ENCODE results near the gene CIRBP. TPM values are rescaled to one million over a fixed set of nuclear protein-coding genes. Genes with fewer than 3 reads are reported as not detected.

The CIRBP gene
- total RNA-seq, result 434 TPM

DNA sequence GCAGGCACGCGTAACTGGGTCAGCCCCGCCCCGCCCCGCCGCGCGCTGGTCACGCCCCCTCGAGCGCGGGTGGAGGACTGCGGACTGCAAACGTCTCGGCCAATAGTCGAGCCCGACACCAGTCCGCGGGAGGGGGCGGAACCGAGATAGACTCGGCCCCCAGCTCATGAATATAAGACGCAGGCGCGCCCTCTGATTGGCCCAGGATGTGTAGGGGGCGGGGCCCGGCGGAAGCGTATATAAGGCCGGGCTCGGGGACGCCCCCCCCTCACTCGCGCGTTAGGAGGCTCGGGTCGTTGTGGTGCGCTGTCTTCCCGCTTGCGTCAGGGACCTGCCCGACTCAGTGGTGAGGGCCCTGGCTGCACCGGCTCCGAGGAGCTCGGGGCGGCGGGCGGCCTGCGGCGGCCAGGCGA, at the start of gene CIRBP:
Gene CIRBP (plus strand): TSS at position 268 of the 413 bp plus-strand sequence. CDS start 1,602 bp downstream, outside the sequence.
- peak; percentile 100 for DNase-seq

DNA sequence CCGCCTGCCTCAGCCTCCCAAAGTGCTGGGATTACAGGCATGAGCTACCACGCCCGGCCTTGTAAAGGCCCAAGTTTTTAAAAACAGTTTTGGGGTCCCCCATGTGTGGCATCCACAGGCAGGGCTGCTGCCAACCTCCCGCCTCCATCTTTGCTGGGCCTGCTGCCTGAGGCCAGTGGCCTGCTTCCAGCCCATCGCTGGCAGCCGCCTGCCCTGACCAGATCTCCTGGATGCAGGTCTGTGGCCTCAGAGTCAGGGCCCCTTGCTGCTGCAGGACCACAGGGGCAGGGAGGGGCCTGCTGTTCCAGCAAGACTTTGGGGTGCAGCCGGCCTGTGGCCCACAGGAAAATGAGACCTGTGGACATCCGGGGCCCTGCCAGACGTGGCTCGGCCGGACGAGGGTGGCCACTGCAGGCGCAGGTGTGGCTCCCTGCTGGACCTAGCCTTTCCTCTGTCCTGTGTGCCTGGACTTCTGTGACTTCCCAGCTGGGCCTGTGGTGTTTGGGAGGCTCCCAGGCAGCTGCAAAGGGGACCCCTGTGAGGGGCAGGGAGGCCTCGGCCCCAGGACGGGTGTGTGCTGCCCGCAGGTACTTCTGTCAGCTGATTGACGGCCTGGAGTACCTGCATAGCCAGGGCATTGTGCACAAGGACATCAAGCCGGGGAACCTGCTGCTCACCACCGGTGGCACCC, 49.2 kb upstream of the CIRBP start:
- DNase-seq, result no peak

DNA sequence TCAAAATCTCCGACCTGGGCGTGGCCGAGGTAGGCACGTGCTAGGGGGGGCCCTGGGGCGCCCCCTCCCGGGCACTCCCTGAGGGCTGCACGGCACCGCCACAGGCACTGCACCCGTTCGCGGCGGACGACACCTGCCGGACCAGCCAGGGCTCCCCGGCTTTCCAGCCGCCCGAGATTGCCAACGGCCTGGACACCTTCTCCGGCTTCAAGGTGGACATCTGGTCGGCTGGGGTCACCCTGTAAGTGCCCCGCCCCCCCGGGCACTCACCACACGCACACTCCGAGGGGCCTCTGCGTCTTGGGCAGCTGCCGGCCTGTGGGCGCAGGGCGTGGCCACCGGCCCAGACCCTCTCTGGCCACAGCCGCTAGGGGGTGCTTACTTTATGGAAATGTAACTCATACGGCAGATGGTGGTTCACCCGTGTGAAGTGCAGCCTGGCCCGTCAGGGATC, 48.6 kb upstream of the CIRBP start:
- no peak for DNase-seq

DNA sequence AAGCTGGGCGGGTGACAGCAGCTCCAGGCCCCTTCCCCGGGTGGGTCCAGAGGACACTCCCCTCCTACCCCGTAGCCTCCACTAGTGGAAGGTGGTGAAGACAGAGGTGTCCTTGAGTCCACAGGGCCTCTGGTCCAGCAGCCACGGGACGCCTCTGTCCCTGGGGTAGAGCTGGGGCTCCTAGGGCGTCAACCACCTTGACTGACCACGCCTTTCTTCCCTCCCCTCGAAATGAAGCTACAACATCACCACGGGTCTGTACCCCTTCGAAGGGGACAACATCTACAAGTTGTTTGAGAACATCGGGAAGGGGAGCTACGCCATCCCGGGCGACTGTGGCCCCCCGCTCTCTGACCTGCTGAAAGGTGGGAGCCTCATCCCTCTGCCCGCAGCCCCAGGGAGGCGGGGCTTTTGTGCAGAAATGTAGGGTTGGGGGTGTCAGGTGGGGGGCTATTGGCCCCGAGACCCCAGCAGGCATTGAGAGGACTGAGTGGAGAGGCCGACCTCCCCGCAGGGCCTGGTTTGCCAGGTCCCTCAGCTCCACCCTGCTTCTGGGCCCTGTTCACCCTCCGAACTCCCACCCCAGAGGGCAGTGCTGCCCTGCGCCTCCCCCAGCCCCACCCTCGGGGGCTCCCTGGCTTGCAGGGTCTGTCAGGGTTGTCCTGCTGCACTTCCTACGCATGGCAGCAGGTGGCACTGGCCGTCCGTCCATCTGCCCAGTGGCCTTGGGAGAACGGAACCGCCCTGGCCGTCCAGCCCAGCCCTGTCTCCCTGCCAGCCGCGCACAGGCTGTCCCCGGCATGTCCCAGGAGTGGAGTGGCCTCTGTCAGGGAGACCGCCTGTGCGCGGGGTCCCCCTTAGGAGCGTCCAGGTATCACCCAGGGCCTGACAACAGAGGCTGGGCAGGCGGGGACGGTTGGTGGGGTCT, 47.9 kb upstream of the CIRBP start:
- peak; percentile 74 for DNase-seq

DNA sequence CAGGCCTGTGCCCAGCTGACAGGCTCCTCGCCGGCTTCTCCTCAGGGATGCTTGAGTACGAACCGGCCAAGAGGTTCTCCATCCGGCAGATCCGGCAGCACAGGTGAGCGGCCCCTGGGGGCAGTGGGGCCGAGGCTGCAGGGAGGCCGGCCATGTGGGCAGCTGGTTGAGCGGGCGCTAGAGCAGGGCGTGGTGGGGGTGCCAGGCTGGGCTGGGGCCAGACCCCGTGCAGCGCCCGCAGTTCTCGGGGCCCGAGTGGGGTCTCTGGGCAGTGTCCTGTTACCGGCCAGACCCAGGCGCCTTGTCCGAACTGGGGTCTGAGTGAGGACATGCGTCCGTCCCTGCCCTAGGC, 47.3 kb upstream of the CIRBP start:
- no peak for DNase-seq

DNA sequence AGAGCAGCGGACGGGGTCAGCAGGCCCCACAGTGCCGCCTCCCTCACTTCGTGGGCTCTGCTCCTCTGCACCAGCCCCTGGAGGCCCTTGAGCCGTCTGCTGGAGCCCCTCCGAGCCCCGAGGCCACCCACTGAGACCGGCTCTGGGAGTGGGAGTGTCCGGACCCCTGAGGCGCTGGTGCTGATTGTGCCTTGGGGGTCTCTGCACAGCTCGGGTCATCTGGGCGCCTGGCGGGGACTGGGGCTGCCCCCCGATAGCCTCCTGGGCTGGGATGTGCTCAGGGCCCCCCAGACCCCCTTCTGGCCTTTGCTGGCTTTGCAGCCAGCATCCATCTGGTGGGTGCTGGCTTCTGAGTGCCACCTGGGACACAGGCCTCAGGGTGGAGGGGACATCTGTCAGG, 46.7 kb upstream of the CIRBP start:
- no peak for DNase-seq

DNA sequence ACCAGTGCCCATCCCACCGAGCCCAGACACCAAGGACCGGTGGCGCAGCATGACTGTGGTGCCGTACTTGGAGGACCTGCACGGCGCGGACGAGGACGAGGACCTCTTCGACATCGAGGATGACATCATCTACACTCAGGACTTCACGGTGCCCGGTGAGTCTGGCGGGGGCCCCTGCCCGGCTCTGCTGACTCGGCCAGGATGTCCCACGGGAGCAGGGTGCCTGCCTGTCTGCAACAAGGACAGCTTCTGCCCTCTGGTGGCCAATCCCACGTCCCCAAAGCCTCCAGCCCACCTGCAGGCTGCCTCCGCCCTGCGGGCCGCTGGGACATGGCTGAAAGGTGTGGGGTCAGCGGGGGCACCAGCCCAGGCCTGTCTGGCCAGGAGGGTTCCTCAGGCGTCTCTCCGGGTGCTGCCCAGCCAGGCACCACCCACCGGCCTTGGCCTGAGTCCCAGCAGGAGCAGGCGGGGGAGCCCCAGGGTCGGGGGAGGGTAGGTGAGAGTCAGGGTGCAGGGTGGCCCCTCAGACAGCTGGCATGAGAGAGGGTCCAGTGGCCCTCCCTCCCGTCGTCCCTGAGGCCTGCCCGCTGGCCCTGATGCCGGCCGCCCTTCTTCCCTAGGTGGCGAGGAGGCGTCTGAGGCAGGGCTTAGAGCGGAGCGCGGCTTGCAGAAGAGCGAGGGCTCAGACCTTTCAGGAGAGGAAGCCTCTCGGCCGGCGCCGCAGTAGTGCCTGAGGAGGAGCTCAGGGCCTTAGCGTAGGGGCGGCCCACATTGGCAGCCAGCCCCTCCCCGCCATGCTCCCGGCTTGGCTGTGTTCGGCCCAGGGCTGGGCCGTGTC, 45.9 kb upstream of the CIRBP start:
- no peak for DNase-seq

DNA sequence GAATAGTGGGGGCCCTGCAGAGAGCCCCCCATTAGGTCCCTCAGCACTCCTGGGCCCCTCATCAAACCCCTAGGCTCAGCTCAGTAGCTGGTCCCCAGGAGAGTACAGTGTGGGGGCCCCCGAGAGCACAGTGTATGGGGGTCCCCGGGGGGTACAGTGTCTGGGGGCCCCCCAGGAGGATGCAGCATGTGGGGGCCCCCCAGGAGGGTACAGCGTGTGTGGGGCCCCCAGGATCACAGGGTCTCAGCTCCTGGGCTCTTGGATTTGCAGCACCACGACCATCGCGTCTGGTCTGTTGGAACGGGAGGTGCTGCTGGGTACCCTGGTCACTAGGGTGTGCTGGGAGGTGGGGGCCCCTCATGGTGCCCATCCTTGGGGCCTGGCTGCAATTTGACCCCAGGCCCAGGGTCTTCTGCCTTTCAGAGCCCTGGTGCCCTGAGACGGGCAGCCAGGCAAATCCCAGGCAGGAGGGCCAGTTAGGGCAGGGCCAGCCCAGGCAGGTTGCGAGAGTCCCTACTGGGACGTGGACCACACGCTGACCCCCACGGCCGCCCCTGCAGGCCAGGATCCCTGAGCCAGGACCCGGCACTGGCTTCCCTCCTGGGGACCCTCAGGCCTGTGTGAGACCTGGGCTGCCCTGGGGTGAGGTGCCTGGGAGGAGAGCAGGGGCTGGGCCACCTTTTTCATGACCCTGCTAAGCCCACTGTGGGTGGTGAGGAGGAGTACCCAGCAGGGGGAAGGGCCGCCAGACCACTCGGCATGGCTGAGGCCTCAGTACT, 44.9 kb upstream of the CIRBP start:
- no peak for DNase-seq

DNA sequence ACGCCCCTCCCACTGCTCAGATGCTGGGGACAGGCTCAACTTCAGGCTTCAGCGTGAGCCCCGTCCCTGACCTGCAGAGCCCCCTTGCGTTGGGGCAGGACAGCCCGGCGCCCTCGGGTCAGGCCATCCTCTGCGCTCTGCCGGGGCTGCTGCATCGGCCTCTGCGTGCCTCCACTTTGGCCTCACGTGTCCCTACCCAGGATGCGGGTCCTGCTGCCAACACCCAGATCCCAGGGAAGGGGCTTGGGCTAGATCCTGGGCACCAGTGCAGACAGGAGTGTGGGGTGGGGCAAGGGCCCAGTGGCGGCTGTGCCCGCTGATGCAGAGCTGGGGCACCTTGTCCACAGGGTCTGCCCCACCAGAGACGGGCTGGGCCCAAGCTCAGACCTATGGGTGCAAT, 44.3 kb upstream of the CIRBP start:
- no peak for DNase-seq

DNA sequence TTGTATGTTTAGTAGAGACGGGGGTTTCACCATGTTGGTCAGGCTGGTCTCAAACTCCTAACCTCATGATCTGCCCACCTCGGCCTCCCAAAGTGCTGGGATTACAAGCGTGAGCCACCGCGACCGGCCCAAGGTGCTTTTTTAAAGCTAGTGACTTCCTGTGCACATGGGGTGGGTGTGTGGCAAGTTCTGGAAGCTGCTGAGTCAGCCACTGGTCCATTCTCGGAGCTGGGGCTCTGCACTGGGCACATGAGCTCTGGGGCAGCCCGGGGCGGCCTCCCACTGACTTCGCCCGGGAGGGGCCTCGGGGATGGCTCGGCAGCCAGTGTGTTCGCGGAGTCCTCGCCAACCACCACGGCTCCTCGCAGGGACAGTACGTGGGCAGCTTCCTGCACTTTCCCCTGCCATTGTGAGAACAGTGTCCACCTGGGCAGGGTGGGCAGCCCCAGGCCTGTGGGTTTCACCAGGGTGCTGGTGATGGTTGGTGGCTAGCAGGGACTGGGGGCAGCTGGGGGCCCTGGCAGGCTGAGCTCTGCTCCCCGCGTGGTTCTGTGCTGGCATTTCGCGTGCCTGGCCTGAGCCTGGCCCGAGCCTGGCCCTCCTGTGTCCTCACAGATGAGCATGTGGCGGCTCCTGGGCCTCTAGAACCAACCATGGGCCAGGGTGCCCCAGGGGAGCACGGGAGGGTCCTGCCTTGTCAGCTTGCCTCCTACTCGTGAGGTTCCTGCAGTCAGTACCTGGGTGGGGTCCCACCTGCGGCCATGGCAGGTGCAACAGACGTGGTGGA, 43.5 kb upstream of the CIRBP start:
- no peak for DNase-seq

DNA sequence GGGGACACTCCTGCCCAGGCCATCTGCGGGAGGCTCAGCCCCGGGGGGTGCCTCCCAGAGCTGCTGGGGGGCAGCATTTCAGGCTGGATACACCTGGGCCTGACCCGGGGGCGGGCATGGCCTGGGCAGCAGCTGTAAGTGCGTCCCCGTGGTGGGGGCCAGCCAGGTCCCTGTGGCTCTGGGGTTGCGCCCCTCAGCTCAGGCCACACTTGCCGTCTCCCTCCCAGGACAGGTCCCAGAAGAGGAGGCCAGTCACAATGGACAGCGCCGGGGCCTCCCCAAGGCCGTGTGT, 43.0 kb upstream of the CIRBP start:
- DNase-seq, result no peak

DNA sequence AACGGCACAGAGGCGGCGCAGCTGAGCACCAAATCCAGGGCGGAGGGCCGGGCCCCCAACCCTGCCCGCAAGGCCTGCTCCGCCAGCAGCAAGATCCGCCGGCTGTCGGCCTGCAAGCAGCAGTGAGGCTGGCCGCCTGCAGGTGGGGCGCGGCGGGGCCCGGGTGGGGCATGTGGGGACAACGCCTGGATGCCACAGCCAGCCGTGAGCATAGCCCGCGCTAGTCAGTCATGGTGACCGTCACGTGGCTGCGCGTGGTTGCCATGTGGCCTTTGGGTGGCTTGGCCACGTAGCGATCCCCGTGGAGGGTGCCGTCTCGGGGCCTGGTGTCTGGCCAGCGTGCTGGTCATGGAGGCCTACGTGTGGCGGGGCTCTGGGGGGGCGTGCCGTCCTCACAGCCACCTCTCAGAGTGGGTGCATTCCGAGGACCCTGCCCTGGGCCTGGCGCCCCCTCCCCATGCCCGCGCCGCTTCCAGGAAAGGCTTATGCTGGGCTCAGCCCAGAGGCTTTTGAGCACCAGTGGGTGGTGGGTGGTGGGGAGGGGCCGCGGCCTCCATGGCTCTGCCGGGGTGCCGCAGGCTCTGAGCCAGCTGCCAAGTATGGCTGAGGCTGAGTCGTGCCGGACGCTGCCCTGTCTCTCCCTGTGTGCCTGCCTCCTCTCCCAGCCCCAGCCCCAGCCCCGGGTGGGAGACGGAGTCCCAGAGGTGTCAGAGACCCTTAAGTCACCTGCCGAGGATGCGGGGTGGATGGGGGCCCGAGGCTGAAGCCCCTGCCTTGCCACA, 42.4 kb upstream of the CIRBP start:
- DNase-seq, result no peak

DNA sequence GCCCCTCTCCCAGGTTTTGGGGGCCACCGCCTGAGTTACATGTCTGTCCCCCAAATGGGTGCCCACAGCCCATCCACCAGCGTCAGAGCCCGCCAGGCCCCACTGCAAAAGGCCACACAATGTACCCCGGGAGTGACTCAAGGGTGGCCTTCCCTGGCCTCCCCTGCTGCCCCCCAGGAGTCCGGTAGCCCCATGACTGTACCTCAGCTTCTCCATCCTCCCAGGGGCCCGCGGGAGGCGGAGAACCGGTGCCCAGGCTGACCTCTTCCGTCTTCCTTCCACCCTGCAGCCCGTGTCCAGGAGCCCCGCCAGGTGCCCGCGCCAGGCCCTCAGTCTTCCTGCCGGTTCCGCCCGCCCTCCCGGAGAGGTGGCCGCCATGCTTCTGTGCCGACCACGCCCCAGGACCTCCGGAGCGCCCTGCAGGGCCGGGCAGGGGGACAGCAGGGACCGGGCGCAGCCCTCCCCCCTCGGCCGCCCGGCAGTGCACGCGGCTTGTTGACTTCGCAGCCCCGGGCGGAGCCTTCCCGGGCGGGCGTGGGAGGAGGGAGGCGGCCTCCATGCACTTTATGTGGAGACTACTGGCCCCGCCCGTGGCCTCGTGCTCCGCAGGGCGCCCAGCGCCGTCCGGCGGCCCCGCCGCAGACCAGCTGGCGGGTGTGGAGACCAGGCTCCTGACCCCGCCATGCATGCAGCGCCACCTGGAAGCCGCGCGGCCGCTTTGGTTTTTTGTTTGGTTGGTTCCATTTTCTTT, 41.7 kb upstream of the CIRBP start:
- no peak for DNase-seq

DNA sequence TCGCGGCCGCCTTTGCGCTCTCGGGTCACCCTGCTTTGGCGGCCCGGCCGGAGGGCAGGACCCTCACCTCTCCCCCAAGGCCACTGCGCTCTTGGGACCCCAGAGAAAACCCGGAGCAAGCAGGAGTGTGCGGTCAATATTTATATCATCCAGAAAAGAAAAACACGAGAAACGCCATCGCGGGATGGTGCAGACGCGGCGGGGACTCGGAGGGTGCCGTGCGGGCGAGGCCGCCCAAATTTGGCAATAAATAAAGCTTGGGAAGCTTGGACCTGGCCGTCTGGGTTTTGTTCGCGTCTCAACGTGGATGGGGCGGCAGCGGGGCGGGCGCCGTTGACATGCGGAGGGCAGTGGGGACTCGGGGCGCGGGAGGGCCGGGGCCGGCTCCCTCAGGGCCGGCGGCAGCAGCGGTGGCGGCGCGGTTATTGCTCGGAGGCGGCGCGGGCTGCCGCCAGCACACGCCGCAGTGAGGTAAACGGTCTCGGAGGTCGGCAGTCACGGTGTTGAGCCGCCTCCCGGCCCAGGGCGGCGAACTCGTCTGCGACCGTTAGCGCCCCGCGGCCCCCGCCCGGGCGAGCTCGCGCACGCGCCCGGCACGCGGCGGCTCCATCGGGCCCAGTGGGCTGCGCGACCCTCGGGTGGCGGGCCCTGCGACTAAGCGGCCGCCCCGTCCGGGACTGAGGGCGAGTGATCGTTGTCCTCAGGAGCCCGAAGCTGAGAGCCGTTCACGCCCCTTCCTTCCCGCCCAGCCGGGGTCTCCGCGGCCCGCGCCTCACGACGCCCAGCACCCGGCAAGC, 40.8 kb upstream of the CIRBP start:
- DNase-seq, result no peak

DNA sequence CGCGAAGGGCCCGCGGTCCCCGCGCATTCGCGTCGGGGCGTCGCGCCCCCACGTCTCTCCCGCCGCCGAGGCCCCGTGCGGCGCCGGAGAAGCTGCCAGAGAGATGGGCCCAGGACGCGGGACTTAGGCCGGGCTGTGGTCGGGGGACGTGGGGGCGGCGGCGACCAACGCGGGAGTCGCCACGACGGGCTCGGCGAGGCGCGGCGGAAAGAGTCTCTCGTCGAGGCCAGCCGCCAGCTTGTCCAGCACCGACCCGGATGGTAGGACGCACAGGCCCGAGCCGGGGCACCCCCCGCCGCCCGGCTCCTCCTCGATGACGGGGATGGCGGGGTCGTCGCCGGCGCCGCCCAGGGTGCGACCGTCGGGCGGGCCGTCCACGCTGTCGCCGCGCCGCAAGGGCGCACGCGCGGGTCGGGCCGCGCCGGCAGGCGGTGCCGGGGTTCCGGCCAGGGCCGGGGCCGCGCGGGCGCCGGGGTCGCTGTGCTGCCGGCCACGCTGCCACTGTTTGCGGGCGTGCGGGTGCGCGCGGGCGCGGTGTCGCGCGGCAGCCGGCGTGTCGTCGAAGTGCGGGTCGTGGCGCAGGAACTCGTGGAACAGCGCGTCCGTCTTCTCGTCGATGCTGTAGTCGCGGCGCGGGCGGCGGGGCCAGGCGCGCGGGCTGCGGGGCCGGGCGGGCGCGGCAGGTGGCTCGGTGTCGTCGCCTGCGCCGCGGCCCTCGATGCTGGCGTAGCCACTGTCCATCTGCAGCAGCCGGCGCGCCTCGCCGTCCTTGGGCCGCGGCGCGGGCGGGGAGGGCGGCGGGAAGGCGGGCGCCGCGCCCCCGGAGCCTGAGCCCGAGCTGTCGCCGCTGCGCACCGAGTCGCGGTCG, 39.8 kb upstream of the CIRBP start:
- no peak for DNase-seq

DNA sequence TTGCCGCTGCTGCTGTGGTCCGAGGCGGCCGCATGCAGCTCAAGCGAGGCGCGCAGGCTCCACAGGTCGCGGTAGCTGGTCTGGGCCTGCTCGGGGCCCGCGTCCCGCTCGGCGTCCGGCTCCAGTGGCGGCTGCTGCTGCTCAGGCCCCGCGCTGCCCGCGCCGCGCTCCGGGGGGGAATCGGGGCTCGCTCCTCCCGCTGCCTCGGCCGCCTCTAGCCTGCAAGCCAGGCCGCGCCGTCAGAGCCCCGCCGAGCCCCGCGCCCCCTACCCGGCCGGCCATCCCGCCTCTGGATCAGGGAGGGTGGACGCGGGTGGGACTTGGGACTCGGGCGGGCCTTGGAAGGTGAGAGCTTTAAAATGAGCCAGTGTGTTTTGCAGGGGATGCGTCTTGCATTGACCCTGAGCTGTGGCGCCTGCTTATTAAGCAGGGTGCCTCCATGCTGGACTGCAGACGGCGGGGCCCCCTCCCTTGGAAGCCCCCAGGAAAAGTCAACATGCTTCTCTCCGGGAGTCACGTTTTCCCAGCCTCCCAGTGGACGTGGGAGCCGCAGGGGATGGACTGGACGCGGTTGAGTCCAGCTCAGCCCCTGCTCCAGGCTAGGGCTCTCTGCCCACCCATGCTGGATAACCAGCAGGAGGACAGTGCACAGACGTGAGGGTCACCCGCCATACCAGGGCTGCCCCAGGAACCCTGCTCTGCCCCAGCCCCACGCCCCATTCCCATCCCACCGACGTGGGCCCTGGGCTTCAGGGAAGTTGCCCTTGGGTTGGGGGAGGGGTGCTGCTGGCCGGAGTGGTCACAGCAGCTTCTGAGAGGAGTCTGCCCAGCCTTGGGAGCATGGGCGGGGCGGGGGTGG, 39.0 kb upstream of the CIRBP start:
- DNase-seq, result no peak
